Activated B cell treated with CpG ODN at 0.5 μM for 24 hours (primary cell): Measurements from ENCODE around the gene GPR62. TPM values are rescaled to one million over a fixed set of nuclear protein-coding genes. Genes with fewer than 3 reads are reported as not detected.

Experiments
- ATAC-seq: fragments of 200-7000 bp; cut with Tn5 transposase; one replicate; pipeline ENCODE4 v1.10.0; 2021; ENCODE audit warnings: low read depth, mild to moderate bottlenecking, moderate library complexity
- CTCF ChIA-PET: fragments of 350-600 bp; sonication (Branson Sonifier 250); formaldehyde crosslinking; loops from one replicate; lab custom pipeline; 2021; ENCODE audit warnings: antibody characterized with exemption; lab: Charles Lee
- POLR2A ChIA-PET: fragments of 350-600 bp; sonication (Branson Sonifier 250); formaldehyde crosslinking; loops from one replicate; lab custom pipeline; 2021; ENCODE audit warnings: antibody characterized with exemption; lab: Charles Lee
- DNase-seq: peaks from one replicate; pipeline ENCODE4 v3.0.0; 2022
- H3K27ac Mint-ChIP-seq: one replicate; pipeline ENCODE4 v1.8.0; 2020; ENCODE audit warnings: mixed read lengths
- H3K27me3 Mint-ChIP-seq: one replicate; pipeline ENCODE4 v1.8.0; 2021; ENCODE audit warnings: mixed read lengths
- H3K36me3 Mint-ChIP-seq: one replicate; pipeline ENCODE4 v1.8.0; 2021; ENCODE audit warnings: low read depth, mixed read lengths
- H3K4me1 Mint-ChIP-seq: one replicate; pipeline ENCODE4 v1.8.0; 2021; ENCODE audit warnings: mixed read lengths
- H3K4me3 Mint-ChIP-seq: one replicate; pipeline ENCODE4 v1.8.0; 2020; ENCODE audit warnings: mild to moderate bottlenecking, mixed read lengths
- H3K9me3 Mint-ChIP-seq: one replicate; pipeline ENCODE4 v1.8.0; 2020; ENCODE audit warnings: mixed read lengths
- intact Hi-C: fragments of 100-400 bp; cut with micrococcal nuclease; formaldehyde crosslinking; loops from one replicate; pipeline ENCODE4 v1.15.1; 2024
- total RNA-seq: library from RNA; stranded (reverse); gene quantifications from 2 replicates; pipeline ENCODE4 v1.2.3, GENCODE V29; 2022
- TF ChIP-seq, protein P1 (sequence below): fragments of 200-600 bp; IDR thresholded peaks from one replicate; pipeline ENCODE4 v1.8.0; 2022; ENCODE audit warnings: antibody characterized with exemption, mild to moderate bottlenecking

GPR62 gene
- total RNA-seq, 1 donor from 2014 or later = not detected

- no peaks in the 10 kb centered on the region for H3K9me3 Mint-ChIP-seq
- H3K27me3 Mint-ChIP-seq = peaks cover 5% of the 10 kb centered on the region
- no peak overlapping the region for H3K27ac Mint-ChIP-seq
- TF ChIP-seq, protein P1, sequence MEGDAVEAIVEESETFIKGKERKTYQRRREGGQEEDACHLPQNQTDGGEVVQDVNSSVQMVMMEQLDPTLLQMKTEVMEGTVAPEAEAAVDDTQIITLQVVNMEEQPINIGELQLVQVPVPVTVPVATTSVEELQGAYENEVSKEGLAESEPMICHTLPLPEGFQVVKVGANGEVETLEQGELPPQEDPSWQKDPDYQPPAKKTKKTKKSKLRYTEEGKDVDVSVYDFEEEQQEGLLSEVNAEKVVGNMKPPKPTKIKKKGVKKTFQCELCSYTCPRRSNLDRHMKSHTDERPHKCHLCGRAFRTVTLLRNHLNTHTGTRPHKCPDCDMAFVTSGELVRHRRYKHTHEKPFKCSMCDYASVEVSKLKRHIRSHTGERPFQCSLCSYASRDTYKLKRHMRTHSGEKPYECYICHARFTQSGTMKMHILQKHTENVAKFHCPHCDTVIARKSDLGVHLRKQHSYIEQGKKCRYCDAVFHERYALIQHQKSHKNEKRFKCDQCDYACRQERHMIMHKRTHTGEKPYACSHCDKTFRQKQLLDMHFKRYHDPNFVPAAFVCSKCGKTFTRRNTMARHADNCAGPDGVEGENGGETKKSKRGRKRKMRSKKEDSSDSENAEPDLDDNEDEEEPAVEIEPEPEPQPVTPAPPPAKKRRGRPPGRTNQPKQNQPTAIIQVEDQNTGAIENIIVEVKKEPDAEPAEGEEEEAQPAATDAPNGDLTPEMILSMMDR = no peak
- peaks cover 2% of the 10 kb centered on the region for H3K4me1 Mint-ChIP-seq
- no peak for ATAC-seq
- DNase-seq = no peak
- intact Hi-C loops = no loop called here
- H3K4me3 Mint-ChIP-seq = no peak overlapping the region
- CTCF ChIA-PET = no interaction called here
- no peaks in the 10 kb centered on the region for H3K36me3 Mint-ChIP-seq
- POLR2A ChIA-PET = interaction anchor here (1.3 kb wide), 1 partner anchor 12 kb away, joined by 4 read pairs; the partner anchor contains the start of gene ABHD14B
Observed at GRCh38 chr3:51961602-51962569, 6.7 kb downstream of the GPR62 start.

GRCh38 chr3:51962854-51963530 lies 7.8 kb downstream of the GPR62 start:
- peaks cover 5% of the 10 kb centered on the region for H3K4me1 Mint-ChIP-seq
- peaks cover 5% of the 10 kb centered on the region for H3K27me3 Mint-ChIP-seq
- TF ChIP-seq, protein P1 = no peak
- no peak for DNase-seq
- no peak overlapping the region for H3K4me3 Mint-ChIP-seq
- H3K9me3 Mint-ChIP-seq = no peaks in the 10 kb centered on the region
- POLR2A ChIA-PET = interaction anchor here (0.6 kb wide), 2 partner anchors 10 to 372 kb away, joined by 3 to 6 read pairs; no protein-coding TSS in a partner anchor
- CTCF ChIA-PET = interaction anchor here (1.1 kb wide), 1 partner anchor 11 kb away, joined by 3 read pairs; the partner anchor contains the start of gene ABHD14B
- no peak for ATAC-seq
- intact Hi-C loops = no loop called here
- H3K36me3 Mint-ChIP-seq = no peaks in the 10 kb centered on the region
- H3K27ac Mint-ChIP-seq = no peak overlapping the region

- no peak overlapping the region for H3K4me3 Mint-ChIP-seq
- CTCF ChIA-PET = no interaction called here
- ATAC-seq (no peak), DNase-seq (no peak)
- POLR2A ChIA-PET = interaction anchor here (0.6 kb wide), 1 partner anchor 371 kb away, joined by 6 read pairs; no protein-coding TSS in a partner anchor
- TF ChIP-seq, protein P1 = no peak
- intact Hi-C loops = no loop called here
- H3K36me3 Mint-ChIP-seq = no peaks in the 10 kb centered on the region
- H3K27me3 Mint-ChIP-seq = peaks cover 5% of the 10 kb centered on the region
- H3K4me1 Mint-ChIP-seq = peaks cover 13% of the 10 kb centered on the region
- H3K27ac Mint-ChIP-seq = no peak overlapping the region
- no peaks in the 10 kb centered on the region for H3K9me3 Mint-ChIP-seq
Observed at GRCh38 chr3:51963951-51964451, 8.8 kb downstream of the GPR62 start.

DNA sequence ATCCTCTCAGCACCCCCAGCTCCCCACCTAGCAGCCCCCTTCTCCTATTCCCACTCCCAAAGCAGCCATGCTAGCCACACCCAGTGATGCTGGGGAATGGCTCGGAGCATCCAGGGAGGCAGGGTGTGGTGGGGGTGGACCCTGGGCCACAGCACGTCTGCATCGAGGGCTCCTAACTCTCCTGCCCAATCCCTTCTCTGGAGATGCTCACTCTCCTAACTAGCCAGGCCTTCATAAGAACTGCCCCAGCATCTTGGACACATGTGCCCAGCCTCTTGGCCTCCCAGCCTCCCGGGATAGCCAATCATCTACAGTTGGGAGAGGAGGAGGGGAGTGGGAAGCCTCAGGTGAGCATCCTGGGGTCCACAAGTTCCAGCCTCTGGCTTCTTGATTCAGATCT lies 9.3 kb downstream of the GPR62 start:
- H3K4me3 Mint-ChIP-seq = no peak overlapping the region
- H3K36me3 Mint-ChIP-seq = peaks cover 1% of the 10 kb centered on the region
- peaks cover 15% of the 10 kb centered on the region for H3K4me1 Mint-ChIP-seq
- no peak for DNase-seq
- H3K27ac Mint-ChIP-seq = no peak overlapping the region
- CTCF ChIA-PET = no interaction called here
- no peaks in the 10 kb centered on the region for H3K9me3 Mint-ChIP-seq
- H3K27me3 Mint-ChIP-seq = peaks cover 5% of the 10 kb centered on the region
- TF ChIP-seq, protein P1 = no peak
- intact Hi-C loops = no loop called here
- ATAC-seq = no peak
- POLR2A ChIA-PET = no interaction called here
